HCT116 (cell line): ENCODE data around the gene TMEM179. TPM values are rescaled to one million over a fixed set of nuclear protein-coding genes. Genes with fewer than 3 reads are reported as not detected.

Experiments used
- ATAC-seq: fragments of 200-7000 bp; cut with Tn5 transposase; 2 replicates; pipeline ENCODE4 v1.9.1; 2020; ENCODE audit warnings: mild to moderate bottlenecking, moderate library complexity
- BruUV-seq: library from RNA; stranded (reverse); fragments of 400-500 nt; replicated peaks from 2 replicates; lab custom pipeline; 2021; lab: Mats Ljungman, UMichigan
- CTCF ChIA-PET: fragments of 300-600 bp; sonication (Branson Sonifier 250); formaldehyde crosslinking; loops from one replicate; lab custom pipeline; 2021; ENCODE audit warnings: antibody characterized with exemption; lab: Charles Lee
- POLR2A ChIA-PET: fragments of 300-600, 350-600 bp; sonication (Branson Sonifier 250); formaldehyde crosslinking; loops from one replicate; lab custom pipeline; 2021; ENCODE audit warnings: antibody characterized with exemption; lab: Charles Lee
- RAD21 ChIA-PET, 2 experiments: fragments of 300-600 bp; sonication (Branson Sonifier 250); formaldehyde crosslinking; loops; one replicate each; lab custom pipeline; 2023; ENCODE audit warnings: low total read pairs in 2 of 2; ENCODE audit not compliant: uncharacterized antibody in 2 of 2, unreplicated experiment in 2 of 2, low non-redundant PET in 1 of 2; lab: Charles Lee
- DNase-seq: peaks from one replicate; pipeline ENCODE4 v3.0.0-alpha.2; 2010; ENCODE audit warnings: low read depth, low spot score
- H2AFZ ChIP-seq: fragments of 200-600 bp; shearing (Covaris generic), sonication (generic); 2 replicates; pipeline ENCODE4 v1.6.1; 2017; ENCODE audit warnings: low read depth, mixed run types, mixed read lengths, antibody characterized with exemption, low read length; ENCODE audit not compliant: poor library complexity, severe bottlenecking
- H3K27ac ChIP-seq: 2 replicates; pipeline ENCODE4 v1.5.1; 2012; ENCODE audit warnings: low read depth, low read length
- H3K27me3 ChIP-seq: fragments of 200-600 bp; sonication (generic); 2 replicates; pipeline ENCODE4 v1.6.1; 2016; ENCODE audit warnings: mixed run types, low read length, mixed read lengths; ENCODE audit not compliant: insufficient read depth
- H3K36me3 ChIP-seq, 2 experiments: fragments of 200-500 bp in 1 of 2; fragments of 200-600 bp in 1 of 2; sonication (Bioruptor generic) in 1 of 2; sonication (generic) in 1 of 2; 2 replicates each; pipeline versions ENCODE4 v1.5.1 to v1.6.1; 2014 to 2016; ENCODE audit warnings: low read length in 2 of 2, inconsistent platforms in 1 of 2, mixed read lengths in 1 of 2, mixed run types in 1 of 2; ENCODE audit not compliant: insufficient read depth in 2 of 2, control insufficient read depth in 1 of 2
- H3K4me1 ChIP-seq, 2 experiments: fragments of 200-600 bp in 1 of 2; sonication (generic) in 1 of 2; 2 replicates each; pipeline versions ENCODE4 v1.5.1 to v1.6.1; 2012 to 2017; ENCODE audit warnings: low read length in 2 of 2, inconsistent platforms in 1 of 2, mild to moderate bottlenecking in 1 of 2, mixed read lengths in 1 of 2, mixed run types in 1 of 2, moderate library complexity in 1 of 2; ENCODE audit not compliant: insufficient read depth in 2 of 2, control insufficient read depth in 1 of 2
- H3K4me2 ChIP-seq: fragments of 200-600 bp; sonication (generic); 2 replicates; pipeline ENCODE4 v1.6.1; 2017; ENCODE audit warnings: mixed run types, low read length, mixed read lengths
- H3K4me3 ChIP-seq, 2 experiments: fragments of 200-600 bp in 1 of 2; sonication (generic) in 1 of 2; replicated peaks in 1 of 2; 2 replicates each; pipeline ENCODE4 v1.5.1; 2011 to 2016; ENCODE audit warnings: low read length in 2 of 2, control low read depth in 1 of 2, low read depth in 1 of 2, mild to moderate bottlenecking in 1 of 2, mixed read lengths in 1 of 2, mixed run types in 1 of 2
- H3K79me2 ChIP-seq: fragments of 200-600 bp; sonication (generic); 2 replicates; pipeline ENCODE4 v1.6.1; 2017; ENCODE audit warnings: mild to moderate bottlenecking, mixed run types, low read length, moderate library complexity, mixed read lengths; ENCODE audit not compliant: insufficient read depth
- H3K9ac ChIP-seq: fragments of 200-600 bp; sonication (generic); 2 replicates; pipeline ENCODE4 v1.6.1; 2016; ENCODE audit warnings: low read length, mixed read lengths
- H3K9me2 ChIP-seq: fragments of 200-600 bp; sonication (generic), shearing (Covaris generic); 2 replicates; pipeline ENCODE4 v1.6.1; 2017; ENCODE audit warnings: mixed run types, mild to moderate bottlenecking, moderate library complexity; ENCODE audit not compliant: insufficient read depth
- H3K9me3 ChIP-seq, 2 experiments: fragments of 200-500 bp in 1 of 2; fragments of 200-600 bp in 1 of 2; sonication (Bioruptor generic) in 1 of 2; sonication (generic) in 1 of 2; 2 replicates each; pipeline ENCODE4 v1.6.1; 2014 to 2017; ENCODE audit warnings: low read length in 2 of 2, mixed read lengths in 2 of 2, inconsistent platforms in 1 of 2, low read depth in 1 of 2, mild to moderate bottlenecking in 1 of 2, mixed run types in 1 of 2, moderate library complexity in 1 of 2; ENCODE audit not compliant: control insufficient read depth in 1 of 2, insufficient read depth in 1 of 2
- H4K20me1 ChIP-seq: fragments of 200-600 bp; sonication (generic), shearing (Covaris generic); 2 replicates; pipeline ENCODE4 v1.6.1; 2017; ENCODE audit warnings: mixed run types, mild to moderate bottlenecking, moderate library complexity; ENCODE audit not compliant: insufficient read depth
- ATF3 ChIP-seq: IDR thresholded peaks from 2 replicates; pipeline ENCODE4 v1.6.1; 2012
- CBX3 ChIP-seq: IDR thresholded peaks from 2 replicates; pipeline ENCODE4 v1.6.1; 2012; ENCODE audit warnings: low read depth
- CEBPB ChIP-seq: IDR thresholded peaks from 2 replicates; pipeline ENCODE4 v1.6.1; 2012; ENCODE audit warnings: low read depth
- CTCF ChIP-seq, 3 experiments: fragments of 200-600 bp in 1 of 3; sonication (generic) in 1 of 3; IDR thresholded peaks in 2 of 3; conservative IDR thresholded peaks in 1 of 3; 2 replicates each; pipeline ENCODE4 v1.5.1; 2012 to 2017; ENCODE audit warnings: low read depth in 2 of 3, low read length in 2 of 3, antibody characterized with exemption in 1 of 3, borderline replicate concordance in 1 of 3, control low read depth in 1 of 3, mild to moderate bottlenecking in 1 of 3, mixed read lengths in 1 of 3, mixed run types in 1 of 3, moderate library complexity in 1 of 3; ENCODE audit not compliant: insufficient read depth in 1 of 3
- EGR1 ChIP-seq: IDR thresholded peaks from 2 replicates; pipeline ENCODE4 v1.6.1; 2012; ENCODE audit warnings: low read depth
- ELF1 ChIP-seq: IDR thresholded peaks from 2 replicates; pipeline ENCODE4 v1.6.1; 2012; ENCODE audit warnings: low read depth, borderline replicate concordance
- EZH2 ChIP-seq: fragments of 200-600 bp; sonication (generic); IDR thresholded peaks from 2 replicates; pipeline ENCODE4 v1.6.1; 2017; ENCODE audit warnings: antibody characterized with exemption, mixed run types
- EZH2phosphoT487 ChIP-seq: fragments of 200-600 bp; IDR thresholded peaks from 2 replicates; pipeline ENCODE4 v1.6.1; 2018; ENCODE audit warnings: antibody characterized with exemption, borderline replicate concordance
- FOSL1 ChIP-seq: IDR thresholded peaks from 2 replicates; pipeline ENCODE4 v1.6.1; 2012; ENCODE audit warnings: low read depth
- JUND ChIP-seq: IDR thresholded peaks from 2 replicates; pipeline ENCODE4 v1.6.1; 2012
- MAX ChIP-seq: IDR thresholded peaks from 2 replicates; pipeline ENCODE4 v1.6.1; 2012
- POLR2A ChIP-seq: IDR thresholded peaks from 2 replicates; pipeline ENCODE4 v1.7.0; 2011; ENCODE audit warnings: borderline replicate concordance; ENCODE audit not compliant: insufficient read depth, insufficient read length; ENCODE audit errors: extremely low read depth
- RAD21 ChIP-seq: IDR thresholded peaks from 2 replicates; pipeline ENCODE4 v1.6.1; 2012; ENCODE audit warnings: low read depth, mild to moderate bottlenecking
- REST ChIP-seq: IDR thresholded peaks from 2 replicates; pipeline ENCODE4 v1.6.1; 2012; ENCODE audit warnings: low read depth
- SIN3A ChIP-seq: IDR thresholded peaks from 2 replicates; pipeline ENCODE4 v1.6.1; 2012; ENCODE audit warnings: low read depth
- SP1 ChIP-seq: IDR thresholded peaks from 2 replicates; pipeline ENCODE4 v1.6.1; 2012; ENCODE audit warnings: low read depth
- SRF ChIP-seq: IDR thresholded peaks from 2 replicates; pipeline ENCODE4 v1.6.1; 2012; ENCODE audit warnings: low read depth
- TCF7L2 ChIP-seq: IDR thresholded peaks from 2 replicates; pipeline ENCODE4 v1.7.0; 2011; ENCODE audit warnings: borderline replicate concordance, inconsistent platforms; ENCODE audit not compliant: insufficient read depth, insufficient read length; ENCODE audit errors: extremely low read depth
- YY1 ChIP-seq: IDR thresholded peaks from 2 replicates; pipeline ENCODE4 v1.6.1; 2011; ENCODE audit warnings: low read length, low read depth, moderate library complexity, mild to moderate bottlenecking; ENCODE audit not compliant: insufficient replicate concordance; ENCODE audit errors: extremely low read depth
- ZBTB33 ChIP-seq: IDR thresholded peaks from 2 replicates; pipeline ENCODE4 v1.6.1; 2011; ENCODE audit warnings: mild to moderate bottlenecking, low read length, moderate library complexity; ENCODE audit not compliant: insufficient replicate concordance; ENCODE audit errors: extremely low read depth
- intact Hi-C: fragments of 100-400 bp; cut with micrococcal nuclease; formaldehyde crosslinking; loops from 2 replicates; pipeline ENCODE4 v1.10.0; 2022
- total RNA-seq: library from RNA; stranded (reverse); gene quantifications from one replicate; pipeline ENCODE4 v1.2.1, GENCODE V29; 2021; ENCODE audit not compliant: unreplicated experiment

Gene TMEM179
- total RNA-seq, 1 experiment from 2014 or later, result not detected

- ChIA-PET POLR2A (no interaction called here), RAD21 (no interaction called here), CTCF (no interaction called here)
- Histone ChIP-seq H3K9ac (no peak overlapping the region), H3K79me2 (no peaks in the 10 kb centered on the region), H2AFZ (no peak overlapping the region), H3K4me2 (no peak overlapping the region), H3K27me3 (0 out of 2 replicates have a peak, but pooled peaks cover 4% of the 10 kb centered on the region), H3K9me3 (no peaks in the 10 kb centered on the region), H3K9me2 (no peaks in the 10 kb centered on the region), H3K27ac (no peak overlapping the region), H3K4me3 (no peak overlapping the region), H3K36me3 (no peaks in the 10 kb centered on the region), H4K20me1 (no peaks in the 10 kb centered on the region), H3K4me1 (no peaks in the 10 kb centered on the region)
- ATAC-seq (no peak), DNase-seq (no peak)
- TF ChIP-seq MAX (no peak), REST (no peak), EZH2 (no peak), POLR2A (no peak), SRF (no peak), JUND (no peak), ELF1 (no peak), SP1 (no peak), ATF3 (no peak), EZH2phosphoT487 (no peak), CTCF (IDR thresholded peaks at IDR 0.05 in 2 of 3, conservative IDR thresholded peaks at IDR 0.05 in 1 of 3; ENCODE audit: borderline replicate concordance in 1 of 3, insufficient read depth in 1 of 3, low read depth in 2 of 3, low read length in 2 of 3) (no peak), EGR1 (no peak), YY1 (no peak), FOSL1 (no peak), TCF7L2 (no peak), CBX3 (no peak), ZBTB33 (no peak), CEBPB (no peak), SIN3A (no peak), RAD21 (no peak)
- intact Hi-C loops, result no loop called here
- BruUV-seq, result no TSS peak
Measured at GRCh38 chr14:104601786-104602185, 2.8 kb downstream of the TMEM179 start.
